Caco-2 (cell line): ENCODE measurements around the gene POLR3H. TPM values are rescaled to one million over a fixed set of nuclear protein-coding genes. Genes with fewer than 3 reads are reported as not detected.

Experiments used
- BruUV-seq: library from RNA; stranded (reverse); fragments of 400-500 nt; replicated peaks from 2 replicates; lab custom pipeline; 2021; lab: Mats Ljungman, UMichigan
- CTCF ChIA-PET: fragments of 300-600 bp; sonication (Branson Sonifier 250); formaldehyde crosslinking; loops from one replicate; lab custom pipeline; 2022; ENCODE audit warnings: antibody characterized with exemption; lab: Charles Lee
- POLR2A ChIA-PET: fragments of 300-600 bp; sonication (Branson Sonifier 250); formaldehyde crosslinking; loops from one replicate; lab custom pipeline; 2022; ENCODE audit warnings: antibody characterized with exemption; lab: Charles Lee
- DNase-seq, 2 experiments: peaks; one replicate each; pipeline versions ENCODE4 v3.0.0 to v3.0.0-alpha.2; 2020 to 2022
- H3K27me3 ChIP-seq: replicated peaks from 2 replicates; pipeline ENCODE4 v1.6.0; 2011; ENCODE audit warnings: low read length; ENCODE audit not compliant: control insufficient read depth, insufficient read depth
- H3K36me3 ChIP-seq: 2 replicates; pipeline ENCODE4 v1.5.1; 2011; ENCODE audit warnings: low read length; ENCODE audit not compliant: control insufficient read depth, insufficient read depth
- H3K4me1 ChIP-seq: fragments of 250-450 bp; sonication (Bioruptor Pico); 2 replicates; pipeline ENCODE4 v1.5.1; 2020; ENCODE audit warnings: mild to moderate bottlenecking
- H3K4me3 ChIP-seq: 2 replicates; pipeline ENCODE4 v1.5.1; 2011; ENCODE audit warnings: low read depth, mild to moderate bottlenecking, control low read depth, low read length
- H3K9me3 ChIP-seq: fragments of 250-450 bp; sonication (Bioruptor Pico); 2 replicates; pipeline ENCODE4 v1.5.1; 2020; ENCODE audit warnings: mild to moderate bottlenecking, moderate library complexity
- H3K27ac Mint-ChIP-seq: one replicate; pipeline ENCODE4 v1.8.0; 2022; ENCODE audit warnings: mixed read lengths; ENCODE audit not compliant: unreplicated experiment
- H3K27me3 Mint-ChIP-seq: one replicate; pipeline ENCODE4 v1.8.0; 2022; ENCODE audit warnings: mixed read lengths; ENCODE audit not compliant: insufficient read depth, unreplicated experiment
- H3K36me3 Mint-ChIP-seq: one replicate; pipeline ENCODE4 v1.8.0; 2022; ENCODE audit warnings: mild to moderate bottlenecking, mixed read lengths; ENCODE audit not compliant: insufficient read depth, unreplicated experiment
- H3K4me1 Mint-ChIP-seq: one replicate; pipeline ENCODE4 v1.8.0; 2022; ENCODE audit warnings: low read depth, mixed read lengths; ENCODE audit not compliant: unreplicated experiment
- H3K4me3 Mint-ChIP-seq: one replicate; pipeline ENCODE4 v1.8.0; 2022; ENCODE audit warnings: mild to moderate bottlenecking, moderate library complexity, mixed read lengths; ENCODE audit not compliant: unreplicated experiment
- H3K9me3 Mint-ChIP-seq: one replicate; pipeline ENCODE4 v1.8.0; 2022; ENCODE audit warnings: mixed read lengths; ENCODE audit not compliant: unreplicated experiment
- intact Hi-C: fragments of 100-400 bp; cut with micrococcal nuclease; formaldehyde crosslinking; loops from one replicate; pipeline ENCODE4 v1.10.0; 2022; ENCODE audit not compliant: unreplicated experiment
- total RNA-seq: library from RNA; stranded (reverse); gene quantifications from 2 replicates; pipeline ENCODE4 v1.2.3, GENCODE V29; 2022
- TF ChIP-seq, protein P1 (sequence below), 2 experiments: fragments of 200-600 bp in 1 of 2; IDR thresholded peaks; 1 replicate in 1 of 2; 2 replicates in 1 of 2; pipeline versions ENCODE4 v1.5.1 to v1.8.0; 2011 to 2022; ENCODE audit warnings: antibody characterized with exemption in 1 of 2, control low read depth in 1 of 2, inconsistent platforms in 1 of 2, low read depth in 1 of 2, low read length in 1 of 2, mild to moderate bottlenecking in 1 of 2, moderate library complexity in 1 of 2; ENCODE audit not compliant: insufficient read depth in 1 of 2, severe bottlenecking in 1 of 2, unreplicated experiment in 1 of 2

The POLR3H gene
- total RNA-seq, 1 experiment from 2014 or later, result 42.2 TPM

DNA sequence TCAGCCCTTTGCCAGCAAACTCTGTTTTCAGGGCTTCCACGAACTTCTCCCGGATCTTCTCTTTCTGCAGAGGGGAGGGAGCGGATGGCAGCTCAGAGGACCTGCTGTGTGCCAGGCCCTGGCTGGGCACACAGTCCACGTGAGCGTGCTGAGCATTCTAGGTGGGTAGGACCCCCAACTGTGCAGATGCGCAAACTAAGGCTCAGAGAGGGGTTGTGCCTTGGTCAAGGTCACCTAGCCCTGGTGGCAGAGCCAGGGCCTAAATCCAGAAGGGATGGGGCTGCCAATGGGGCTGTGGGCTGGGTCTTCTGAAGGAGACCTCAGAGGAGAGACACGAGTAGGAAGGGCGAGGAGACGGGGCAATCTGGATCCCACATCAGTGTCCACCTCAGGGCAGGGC is 34.5 kb upstream of the POLR3H start:
- Mint-ChIP-seq H3K4me1 (no peaks in the 10 kb centered on the region), H3K4me3 (no peak overlapping the region), H3K9me3 (no peaks in the 10 kb centered on the region), H3K27ac (no peak overlapping the region), H3K36me3 (no peaks in the 10 kb centered on the region), H3K27me3 (no peaks in the 10 kb centered on the region)
- no peak for DNase-seq
- Histone ChIP-seq H3K9me3 (no peaks in the 10 kb centered on the region), H3K4me1 (no peaks in the 10 kb centered on the region), H3K36me3 (no peaks in the 10 kb centered on the region; the same call in none of the 2 replicates), H3K27me3 (no peaks in the 10 kb centered on the region), H3K4me3 (no peak overlapping the region)
- POLR2A ChIA-PET, result no interaction called here
- CTCF ChIA-PET, result no interaction called here
- TF ChIP-seq, protein P1, sequence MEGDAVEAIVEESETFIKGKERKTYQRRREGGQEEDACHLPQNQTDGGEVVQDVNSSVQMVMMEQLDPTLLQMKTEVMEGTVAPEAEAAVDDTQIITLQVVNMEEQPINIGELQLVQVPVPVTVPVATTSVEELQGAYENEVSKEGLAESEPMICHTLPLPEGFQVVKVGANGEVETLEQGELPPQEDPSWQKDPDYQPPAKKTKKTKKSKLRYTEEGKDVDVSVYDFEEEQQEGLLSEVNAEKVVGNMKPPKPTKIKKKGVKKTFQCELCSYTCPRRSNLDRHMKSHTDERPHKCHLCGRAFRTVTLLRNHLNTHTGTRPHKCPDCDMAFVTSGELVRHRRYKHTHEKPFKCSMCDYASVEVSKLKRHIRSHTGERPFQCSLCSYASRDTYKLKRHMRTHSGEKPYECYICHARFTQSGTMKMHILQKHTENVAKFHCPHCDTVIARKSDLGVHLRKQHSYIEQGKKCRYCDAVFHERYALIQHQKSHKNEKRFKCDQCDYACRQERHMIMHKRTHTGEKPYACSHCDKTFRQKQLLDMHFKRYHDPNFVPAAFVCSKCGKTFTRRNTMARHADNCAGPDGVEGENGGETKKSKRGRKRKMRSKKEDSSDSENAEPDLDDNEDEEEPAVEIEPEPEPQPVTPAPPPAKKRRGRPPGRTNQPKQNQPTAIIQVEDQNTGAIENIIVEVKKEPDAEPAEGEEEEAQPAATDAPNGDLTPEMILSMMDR (IDR thresholded peaks at IDR 0.05; ENCODE audit: insufficient read depth in 1 of 2, low read depth in 1 of 2, low read length in 1 of 2, severe bottlenecking in 1 of 2, unreplicated experiment in 1 of 2), result no peak
- BruUV-seq, result no TSS peak
- intact Hi-C loops, result no loop called here

DNA sequence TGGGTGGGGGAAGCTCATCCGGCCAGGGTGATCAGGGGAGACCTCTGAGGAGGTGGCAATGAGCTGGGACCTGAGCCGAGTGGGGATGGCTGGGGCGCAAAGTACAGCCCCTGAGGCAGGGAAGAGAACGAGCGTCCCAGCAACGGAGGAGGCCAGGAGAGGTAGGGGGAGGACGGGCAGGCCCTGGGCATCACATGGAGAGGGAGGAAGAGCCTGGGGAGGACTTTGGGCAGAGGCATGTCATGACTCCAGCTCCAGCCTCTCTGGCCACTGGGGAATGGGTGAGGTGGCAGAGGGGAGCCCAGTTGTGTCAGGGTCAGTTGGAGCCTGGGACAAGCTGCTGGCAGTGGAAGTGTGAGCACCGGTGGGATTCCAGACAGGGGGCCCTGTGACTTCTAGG is 33.8 kb upstream of the POLR3H start:
- Histone ChIP-seq H3K36me3 (no peaks in the 10 kb centered on the region; the same call in none of the 2 replicates), H3K4me3 (no peak overlapping the region), H3K27me3 (no peaks in the 10 kb centered on the region), H3K9me3 (no peaks in the 10 kb centered on the region), H3K4me1 (no peaks in the 10 kb centered on the region)
- intact Hi-C loops, result no loop called here
- peak overlapping the region; percentile 35 for H3K27ac Mint-ChIP-seq
- H3K27me3 Mint-ChIP-seq, result no peaks in the 10 kb centered on the region
- no peak for DNase-seq
- no peaks in the 10 kb centered on the region for H3K36me3 Mint-ChIP-seq
- H3K4me3 Mint-ChIP-seq, result no peak overlapping the region
- ChIA-PET POLR2A (no interaction called here), CTCF (interaction anchor here (0.6 to 2.3 kb wide), 3 partner anchors 19 to 93 kb away, joined by 3 to 11 read pairs (median 4); no protein-coding TSS in a partner anchor)
- TF ChIP-seq, protein P1 (IDR thresholded peaks at IDR 0.05; ENCODE audit: insufficient read depth in 1 of 2, low read depth in 1 of 2, low read length in 1 of 2, severe bottlenecking in 1 of 2, unreplicated experiment in 1 of 2), result no peak
- H3K4me1 Mint-ChIP-seq, result no peaks in the 10 kb centered on the region
- H3K9me3 Mint-ChIP-seq, result no peaks in the 10 kb centered on the region
- BruUV-seq, result no TSS peak

DNA sequence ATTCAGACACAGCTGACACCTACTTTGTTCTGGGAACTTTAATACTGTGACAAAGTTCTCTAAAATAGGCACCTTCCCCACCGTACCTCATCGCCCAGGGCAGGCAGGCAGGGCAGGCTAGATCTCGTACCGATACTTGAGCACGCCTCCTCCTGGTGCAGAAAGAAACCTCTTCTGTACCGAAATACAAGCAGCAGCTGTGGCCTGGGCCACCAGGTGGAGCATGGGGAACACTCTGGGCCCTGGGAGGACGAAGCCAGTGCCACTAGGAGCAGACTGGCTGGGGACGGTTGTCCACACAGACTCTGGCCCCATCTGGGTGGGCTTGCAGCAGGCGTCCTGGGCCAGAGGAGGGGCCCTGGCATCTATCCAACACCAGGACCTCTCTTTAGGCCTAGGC is 32.6 kb upstream of the POLR3H start:
- Histone ChIP-seq H3K36me3 (no peaks in the 10 kb centered on the region; the same call in 1 of the 2 replicates), H3K27me3 (no peaks in the 10 kb centered on the region), H3K9me3 (no peaks in the 10 kb centered on the region), H3K4me3 (no peak overlapping the region), H3K4me1 (no peaks in the 10 kb centered on the region)
- intact Hi-C loops, result loop anchor here (1.0 kb wide), 1 partner anchor 20 kb away; no protein-coding TSS in a partner anchor
- Mint-ChIP-seq H3K4me1 (no peaks in the 10 kb centered on the region), H3K36me3 (no peaks in the 10 kb centered on the region), H3K9me3 (peaks cover 9% of the 10 kb centered on the region), H3K27ac (no peak overlapping the region), H3K4me3 (no peak overlapping the region), H3K27me3 (no peaks in the 10 kb centered on the region)
- TF ChIP-seq, protein P1 (IDR thresholded peaks at IDR 0.05; ENCODE audit: insufficient read depth in 1 of 2, low read depth in 1 of 2, low read length in 1 of 2, severe bottlenecking in 1 of 2, unreplicated experiment in 1 of 2), result peak; percentile 64 to 90
- ChIA-PET POLR2A (interaction anchor here (1.3 to 1.6 kb wide), 2 partner anchors 13 to 44 kb away, joined by 3 to 8 read pairs; partner anchors contain the start of genes DESI1, PMM1 and XRCC6), CTCF (interaction anchor here (0.7 to 2.3 kb wide), 6 partner anchors 9 to 33 kb away, joined by 3 to 11 read pairs (median 4); partner anchors contain the start of genes PMM1 and POLR3H)
- DNase-seq, result peak; percentile 74 to 78
- TSS peak; percentile 68 for BruUV-seq
